Kidney (tissue), 14 donors: Measurements from ENCODE around the gene PDGFRA. TPM values are rescaled to one million over a fixed set of nuclear protein-coding genes. Genes with fewer than 3 reads are reported as not detected.

Experiments
- DNase-seq, 5 donors: peaks; one replicate each; pipeline ENCODE4 v3.0.0-alpha.2; 2013 to 2020
- FAIRE-seq: peaks from 2 replicates; lab custom pipeline; 2012; peaks lifted over from hg19 to GRCh38; lab: Jason Lieb, UNC
- H3K27ac ChIP-seq, 2 donors: one replicate each; pipeline ENCODE4 v1.7.0; 2013; ENCODE audit warnings: low read depth in 2 of 2, low read length in 2 of 2, inconsistent platforms in 1 of 2
- H3K27me3 ChIP-seq: one replicate; pipeline ENCODE4 v1.7.1; 2013; ENCODE audit warnings: low read length, inconsistent platforms; ENCODE audit not compliant: control insufficient read depth, insufficient read depth
- H3K36me3 ChIP-seq, 3 donors: one replicate each; pipeline versions ENCODE4 v1.7.0 to v1.7.1; 2013; ENCODE audit warnings: low read length in 3 of 3, control low read depth in 1 of 3, inconsistent platforms in 1 of 3; ENCODE audit not compliant: insufficient read depth in 3 of 3, control insufficient read depth in 2 of 3
- H3K4me1 ChIP-seq, 3 donors: one replicate each; pipeline versions ENCODE4 v1.7.0 to v1.7.1; 2013; ENCODE audit warnings: low read length in 3 of 3, inconsistent platforms in 1 of 3, low read depth in 1 of 3; ENCODE audit not compliant: control insufficient read depth in 2 of 3, insufficient read depth in 2 of 3
- H3K4me3 ChIP-seq, 3 donors: one replicate each; pipeline versions ENCODE4 v1.7.0 to v1.8.1; 2013; ENCODE audit warnings: low read length in 3 of 3, control low read depth in 1 of 3, inconsistent platforms in 1 of 3
- H3K9ac ChIP-seq, 3 donors: one replicate each; pipeline versions ENCODE4 v1.7.0 to v1.7.1; 2013; ENCODE audit warnings: low read length in 3 of 3, control low read depth in 1 of 3, inconsistent platforms in 1 of 3
- H3K9me3 ChIP-seq, 3 donors: one replicate each; pipeline versions ENCODE4 v1.7.0 to v1.7.1; 2013; ENCODE audit warnings: low read length in 3 of 3, control low read depth in 1 of 3, inconsistent platforms in 1 of 3; ENCODE audit not compliant: control insufficient read depth in 2 of 3, insufficient read depth in 1 of 3
- CTCF ChIP-seq: IDR thresholded peaks from 3 replicates; pipeline ENCODE4 v1.5.1; 2012; ENCODE audit warnings: mild to moderate bottlenecking, moderate library complexity, borderline replicate concordance; ENCODE audit not compliant: insufficient read depth; ENCODE audit errors: extremely low read depth
- intact Hi-C: fragments of 100-400 bp; cut with DNase I; formaldehyde crosslinking; loops from one replicate; pipeline ENCODE4 v1.11.1; 2022
- polyA plus RNA-seq: library from polyadenylated mRNA; stranded (reverse); fragments of 350-450 nt; fragmentation: Illumina TruSeq; extraction: RNeasy Lipid Tissue Mini Kit (QIAGEN cat#74804); gene quantifications from one replicate; pipeline ENCODE4 v1.2.3, GENCODE V29; 2014; ENCODE audit warnings: low read depth, low replicate concordance; ENCODE audit not compliant: insufficient read depth
- total RNA-seq: library from RNA; stranded (reverse); fragmentation: NEBNext Ultra II Directional; extraction: Animal tissue kit (Norgen Biotek cat#: 25700); gene quantifications from one replicate; pipeline ENCODE4 v1.2.1, GENCODE V29; 2021
- donor health status: control.
- donor health status: control.
- donor health status: control.
- donor health status: control.
- donor health status: control.
- donor health status: DM: yes; HTN: yes; CAD: no.
- donor health status: Normal renal cell carcinoma (clear cell type).

The PDGFRA gene
- total and polyA plus RNA-seq, 2 donors from 2014 or later = 12.3 to 71.0 TPM

- H3K4me1 ChIP-seq = peaks cover 0 to 18% (median 13%) of the 10 kb centered on the region in 3 donors
- no peak for FAIRE-seq
These were observed 1.0 kb upstream of the PDGFRA start for GRCh38 chr4:54228056-54228527.

GRCh38 chr4:54228546-54228945, 547 bp upstream of the PDGFRA start:
- Histone ChIP-seq H3K9me3 (no peaks in the 10 kb centered on the region), H3K27ac (no peak overlapping the region), H3K27me3 (peaks cover 20% of the 10 kb centered on the region), H3K4me1 (peaks cover 0 to 18% (median 13%) of the 10 kb centered on the region in 3 donors), H3K9ac (peak overlapping the region in 1 of 3 donors; percentile 57), H3K36me3 (no peaks in the 10 kb centered on the region), H3K4me3 (peak overlapping the region; percentile 36 to 72 (median 66))
- FAIRE-seq = no peak
- intact Hi-C loops = loop anchor here (10.0 kb wide), 1 partner anchor 314 kb away; no protein-coding TSS in a partner anchor
- no peak for TF ChIP-seq CTCF
- DNase-seq = peak in 1 of 5 donors; percentile 10

More at GRCh38 chr4:54228056-54228527, 1.0 kb upstream of the PDGFRA start:
- H3K9me3 ChIP-seq = no peaks in the 10 kb centered on the region
- H3K27ac ChIP-seq = no peak overlapping the region
- H3K36me3 ChIP-seq = no peaks in the 10 kb centered on the region
- peak; percentile 48 for TF ChIP-seq CTCF
- H3K9ac ChIP-seq = peak overlapping the region in 1 of 3 donors; percentile 69
- peak overlapping the region; percentile 50 to 73 (median 66) for H3K4me3 ChIP-seq
- peak; percentile 86 to 92 (median 91) for DNase-seq
- intact Hi-C loops = loop anchor here (10.0 kb wide), 1 partner anchor 313 kb away; no protein-coding TSS in a partner anchor
- H3K27me3 ChIP-seq = peaks cover 20% of the 10 kb centered on the region

GRCh38 chr4:54229631-54230483, 764 bp downstream of the PDGFRA start:
- Histone ChIP-seq H3K36me3 (no peaks in the 10 kb centered on the region), H3K9ac (peak overlapping the region in 1 of 3 donors; percentile 74), H3K27me3 (peaks cover 18% of the 10 kb centered on the region), H3K4me1 (peaks cover 0 to 21% (median 17%) of the 10 kb centered on the region in 3 donors), H3K27ac (peak overlapping the region; percentile 7 to 43), H3K9me3 (no peaks in the 10 kb centered on the region), H3K4me3 (peak overlapping the region; percentile 44 to 64 (median 51))
- intact Hi-C loops = loop anchor here (10.0 kb wide), 1 partner anchor 315 kb away; no protein-coding TSS in a partner anchor
- TF ChIP-seq CTCF = no peak
- FAIRE-seq (no peak), DNase-seq (peak; percentile 22 to 74 (median 49))
